ENCODE measurements around the gene ARMS2.

ARMS2 gene

DNA sequence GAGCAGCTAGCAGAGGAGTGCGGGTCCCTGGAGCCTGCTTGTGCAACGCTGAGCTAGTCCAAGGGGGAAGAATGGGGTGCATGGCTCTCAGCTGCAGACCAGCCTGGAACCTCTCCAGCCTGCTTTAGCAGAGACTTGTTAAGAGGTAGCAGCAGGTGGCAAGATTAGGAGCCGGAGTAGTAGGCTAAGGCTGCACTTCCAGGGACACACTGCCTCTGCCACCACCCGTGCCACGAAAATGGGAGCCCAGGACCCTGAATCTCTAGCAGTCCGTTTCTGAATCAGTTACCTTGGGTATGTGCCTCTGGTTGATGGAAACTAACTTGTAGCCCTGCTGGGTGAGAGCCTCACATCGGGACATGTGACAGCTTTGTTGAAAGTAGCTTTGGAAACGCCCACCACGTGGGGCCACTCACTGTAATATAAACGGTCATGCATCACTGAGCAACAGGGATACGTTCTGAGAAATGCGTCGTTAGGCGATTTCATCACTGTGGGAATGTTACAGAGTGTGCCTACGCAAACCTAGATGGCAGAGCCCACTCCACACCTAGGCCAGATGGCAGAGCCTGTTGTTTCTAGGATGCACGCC is 32.8 kb downstream of the ARMS2 start:
- TF ChIP-seq FOXP2 (optimal IDR thresholded peaks at IDR 0.05; ENCODE audit: borderline replicate concordance, extremely low read depth, extremely low read length, insufficient read depth) (no peak), SIN3A (IDR thresholded peaks at IDR 0.05; ENCODE audit: borderline replicate concordance, insufficient read depth, low read length) (peak; percentile 56; the same call in 1 of the 2 replicates)

DNA sequence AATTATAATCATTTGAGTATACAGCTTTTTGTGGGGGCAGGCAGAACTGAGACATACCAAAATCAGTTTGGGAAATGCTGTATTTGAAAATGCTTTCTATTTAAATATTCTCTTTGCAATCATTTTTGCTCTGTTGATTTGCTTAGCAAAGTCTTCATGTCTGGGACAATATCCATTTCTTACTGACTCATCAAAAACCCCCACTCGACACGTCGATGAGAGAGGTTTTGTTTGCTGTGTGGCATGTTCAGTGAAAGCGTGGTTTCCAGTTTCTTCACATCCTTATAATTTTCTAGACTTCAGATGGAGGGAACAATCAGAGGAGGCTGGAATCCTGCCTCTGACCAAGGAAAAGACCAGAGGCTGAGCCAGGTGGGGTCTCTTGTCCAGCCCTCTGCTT is 35.8 kb downstream of the ARMS2 start:
- no peak for TF ChIP-seq FOXP2 (optimal IDR thresholded peaks at IDR 0.05; ENCODE audit: borderline replicate concordance, extremely low read depth, extremely low read length, insufficient read depth)
- TF ChIP-seq SIN3A (IDR thresholded peaks at IDR 0.05; ENCODE audit: borderline replicate concordance, insufficient read depth, low read length) = no peak
- TF ChIP-seq POLR2AphosphoS5 (IDR thresholded peaks at IDR 0.05; ENCODE audit: low read depth, low read length) = no peak
- TF ChIP-seq, protein P1, sequence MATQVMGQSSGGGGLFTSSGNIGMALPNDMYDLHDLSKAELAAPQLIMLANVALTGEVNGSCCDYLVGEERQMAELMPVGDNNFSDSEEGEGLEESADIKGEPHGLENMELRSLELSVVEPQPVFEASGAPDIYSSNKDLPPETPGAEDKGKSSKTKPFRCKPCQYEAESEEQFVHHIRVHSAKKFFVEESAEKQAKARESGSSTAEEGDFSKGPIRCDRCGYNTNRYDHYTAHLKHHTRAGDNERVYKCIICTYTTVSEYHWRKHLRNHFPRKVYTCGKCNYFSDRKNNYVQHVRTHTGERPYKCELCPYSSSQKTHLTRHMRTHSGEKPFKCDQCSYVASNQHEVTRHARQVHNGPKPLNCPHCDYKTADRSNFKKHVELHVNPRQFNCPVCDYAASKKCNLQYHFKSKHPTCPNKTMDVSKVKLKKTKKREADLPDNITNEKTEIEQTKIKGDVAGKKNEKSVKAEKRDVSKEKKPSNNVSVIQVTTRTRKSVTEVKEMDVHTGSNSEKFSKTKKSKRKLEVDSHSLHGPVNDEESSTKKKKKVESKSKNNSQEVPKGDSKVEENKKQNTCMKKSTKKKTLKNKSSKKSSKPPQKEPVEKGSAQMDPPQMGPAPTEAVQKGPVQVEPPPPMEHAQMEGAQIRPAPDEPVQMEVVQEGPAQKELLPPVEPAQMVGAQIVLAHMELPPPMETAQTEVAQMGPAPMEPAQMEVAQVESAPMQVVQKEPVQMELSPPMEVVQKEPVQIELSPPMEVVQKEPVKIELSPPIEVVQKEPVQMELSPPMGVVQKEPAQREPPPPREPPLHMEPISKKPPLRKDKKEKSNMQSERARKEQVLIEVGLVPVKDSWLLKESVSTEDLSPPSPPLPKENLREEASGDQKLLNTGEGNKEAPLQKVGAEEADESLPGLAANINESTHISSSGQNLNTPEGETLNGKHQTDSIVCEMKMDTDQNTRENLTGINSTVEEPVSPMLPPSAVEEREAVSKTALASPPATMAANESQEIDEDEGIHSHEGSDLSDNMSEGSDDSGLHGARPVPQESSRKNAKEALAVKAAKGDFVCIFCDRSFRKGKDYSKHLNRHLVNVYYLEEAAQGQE (IDR thresholded peaks at IDR 0.05; ENCODE audit: insufficient read depth in 1 of 2, low read depth in 2 of 2, low read length in 2 of 2) = no peak

DNA sequence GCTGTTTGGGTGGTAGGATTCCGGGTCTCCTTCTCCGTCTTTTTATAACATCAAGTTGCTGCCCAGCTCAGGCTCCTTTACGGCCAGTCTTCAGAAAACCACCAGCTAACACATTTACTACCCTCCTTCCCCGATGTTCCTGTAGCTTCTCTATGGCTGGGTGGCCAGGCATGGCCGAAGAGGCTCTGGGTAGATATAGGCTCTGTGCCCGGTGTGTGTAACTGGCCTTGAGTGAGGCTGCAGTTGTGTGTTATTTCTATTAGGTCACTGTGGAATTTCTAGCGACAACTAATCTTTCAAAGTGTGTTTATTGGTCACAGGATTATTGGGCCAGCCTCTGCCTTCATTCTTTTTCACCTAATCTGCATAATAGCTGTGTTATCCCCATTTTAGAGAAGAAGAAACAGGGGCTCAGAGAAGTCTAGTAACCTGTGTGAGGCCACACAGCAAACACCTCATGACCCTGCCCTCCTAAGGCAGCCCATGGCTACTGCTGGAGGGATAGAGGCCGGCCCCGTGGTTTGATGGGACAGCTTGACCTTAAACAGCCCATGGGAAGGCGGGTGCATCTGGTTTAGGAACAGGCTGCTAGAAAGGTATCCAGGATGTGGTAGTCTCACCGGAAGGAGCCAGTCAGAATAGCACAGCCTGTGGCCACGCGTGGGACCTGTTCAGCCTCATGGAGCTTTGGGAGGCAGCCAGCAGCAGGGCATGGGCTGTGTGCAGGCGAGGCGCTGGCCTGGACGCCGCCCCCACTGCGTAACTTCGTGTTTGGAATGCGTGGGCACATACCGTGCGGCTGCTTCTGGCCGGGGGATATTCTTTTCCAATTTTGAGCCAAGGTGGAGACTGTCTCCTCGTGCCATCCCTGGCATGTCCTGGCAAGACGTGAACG is 36.6 kb downstream of the ARMS2 start:
- no peak for TF ChIP-seq SIN3A (IDR thresholded peaks at IDR 0.05; ENCODE audit: borderline replicate concordance, insufficient read depth, low read length)

DNA sequence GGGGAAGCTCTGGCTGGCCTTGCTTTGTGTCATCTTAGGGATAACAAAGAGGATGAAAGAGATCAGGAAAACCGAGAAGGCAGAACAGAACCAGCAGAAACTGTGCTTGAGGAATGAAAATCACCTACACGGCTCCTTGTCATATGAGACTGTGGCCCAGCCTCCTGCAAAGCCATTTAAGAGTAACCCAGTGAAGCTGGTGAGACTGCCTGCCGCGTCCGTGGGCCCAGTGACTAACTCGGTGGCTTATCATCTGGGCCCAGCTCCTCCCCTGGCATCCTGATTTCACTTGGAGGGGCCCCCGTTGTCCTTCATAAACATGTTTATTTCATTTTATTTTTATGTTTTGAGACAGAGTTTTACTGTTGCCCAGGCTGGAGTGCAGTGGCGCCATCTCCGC is 37.6 kb downstream of the ARMS2 start:
- no peak for TF ChIP-seq FOXP2 (optimal IDR thresholded peaks at IDR 0.05; ENCODE audit: borderline replicate concordance, extremely low read depth, extremely low read length, insufficient read depth)
- TF ChIP-seq SIN3A (IDR thresholded peaks at IDR 0.05; ENCODE audit: borderline replicate concordance, insufficient read depth, low read length) = no peak
- TF ChIP-seq, protein P1 (IDR thresholded peaks at IDR 0.05; ENCODE audit: insufficient read depth in 1 of 2, low read depth in 2 of 2, low read length in 2 of 2) = no peak
- no peak for TF ChIP-seq POLR2AphosphoS5 (IDR thresholded peaks at IDR 0.05; ENCODE audit: low read depth, low read length)
- TF ChIP-seq TAF1 (IDR thresholded peaks at IDR 0.05; ENCODE audit: borderline replicate concordance, insufficient read depth, low read length) = no peak

GRCh38 chr10:122492999-122493481 is 38.6 kb downstream of the ARMS2 start:
- TF ChIP-seq POLR2AphosphoS5 (IDR thresholded peaks at IDR 0.05; ENCODE audit: low read depth, low read length) (no peak), TAF1 (IDR thresholded peaks at IDR 0.05; ENCODE audit: borderline replicate concordance, insufficient read depth, low read length) (no peak), SIN3A (IDR thresholded peaks at IDR 0.05; ENCODE audit: borderline replicate concordance, insufficient read depth, low read length) (no peak), FOXP2 (optimal IDR thresholded peaks at IDR 0.05; ENCODE audit: borderline replicate concordance, extremely low read depth, extremely low read length, insufficient read depth) (no peak)
- TF ChIP-seq, protein P1 (IDR thresholded peaks at IDR 0.05; ENCODE audit: insufficient read depth in 1 of 2, low read depth in 2 of 2, low read length in 2 of 2) = no peak

DNA sequence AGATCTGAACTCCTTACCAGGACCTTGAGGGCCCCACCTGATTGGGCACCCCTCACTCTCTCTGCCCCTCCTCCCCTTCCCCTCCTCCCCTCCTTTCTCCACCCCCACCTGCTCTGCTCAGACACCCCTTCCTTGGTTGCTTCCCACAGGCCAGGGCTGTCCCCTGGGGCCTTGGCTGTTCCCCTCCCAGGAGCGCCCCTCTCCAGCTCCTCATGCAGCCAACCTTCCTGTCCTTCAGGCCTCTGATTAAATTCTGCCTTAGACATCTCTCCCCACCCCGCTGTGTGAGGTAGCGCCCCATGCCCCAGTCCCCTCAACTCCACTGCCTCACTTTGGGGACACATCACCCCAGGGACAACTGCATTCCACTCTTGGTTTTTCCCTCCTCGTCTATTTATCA is 39.3 kb downstream of the ARMS2 start:
- TF ChIP-seq, protein P1 (IDR thresholded peaks at IDR 0.05; ENCODE audit: insufficient read depth in 1 of 2, low read depth in 2 of 2, low read length in 2 of 2) = no peak
- TF ChIP-seq FOXP2 (optimal IDR thresholded peaks at IDR 0.05; ENCODE audit: borderline replicate concordance, extremely low read depth, extremely low read length, insufficient read depth) = no peak
- TF ChIP-seq SIN3A (IDR thresholded peaks at IDR 0.05; ENCODE audit: borderline replicate concordance, insufficient read depth, low read length) = no peak
- TF ChIP-seq POLR2AphosphoS5 (IDR thresholded peaks at IDR 0.05; ENCODE audit: low read depth, low read length) = no peak
- no peak for TF ChIP-seq TAF1 (IDR thresholded peaks at IDR 0.05; ENCODE audit: borderline replicate concordance, insufficient read depth, low read length)

Measured in PFSK-1 (cell line).